HG02642 (cell line): ENCODE data around the gene EIF3C.
A peak's percentile ranks its signal among the peaks of the same experiment; 100 is the strongest.
"Not testable (repeated sequence)": the region's sequence is repeated elsewhere in the genome, so short reads cannot be mapped to it uniquely, and the experiment has no call there.

Experiments
- ATAC-seq: cut with Tn5 transposase; IDR thresholded peaks from one replicate; pipeline ENCODE4 v1.9.1; 2021; ENCODE audit warnings: mild to moderate bottlenecking; ENCODE audit not compliant: unreplicated experiment, poor library complexity

The EIF3C gene

GRCh38 chr16:28711220-28712083 is at the start of gene EIF3C:
Gene EIF3C (plus strand): TSS chr16:28711464. CDS start chr16:28711687, 223 bp downstream.
- peak; percentile 98 for ATAC-seq

- ATAC-seq, result not testable (repeated sequence)
Observed at GRCh38 chr16:28666264-28666663, 45.0 kb upstream of the EIF3C start.

- ATAC-seq, result not testable (repeated sequence)
Observed at GRCh38 chr16:28667480-28667879, 43.8 kb upstream of the EIF3C start.

- ATAC-seq, result not testable (repeated sequence)
Observed at GRCh38 chr16:28668199-28668598, 43.1 kb upstream of the EIF3C start.

- peak; percentile 84 for ATAC-seq
Observed at GRCh38 chr16:28688327-28688952, 22.8 kb upstream of the EIF3C start.

- not testable (repeated sequence) for ATAC-seq
Observed at GRCh38 chr16:28689425-28689824, 21.8 kb upstream of the EIF3C start.

GRCh38 chr16:28691722-28692121 is 19.5 kb upstream of the EIF3C start:
- not testable (repeated sequence) for ATAC-seq

- ATAC-seq, result not testable (repeated sequence)
Observed at GRCh38 chr16:28693257-28693950, 17.9 kb upstream of the EIF3C start.

GRCh38 chr16:28699792-28700191 is 11.5 kb upstream of the EIF3C start:
- ATAC-seq, result not testable (repeated sequence)

- not testable (repeated sequence) for ATAC-seq
Observed at GRCh38 chr16:28700349-28700748, 10.9 kb upstream of the EIF3C start.

GRCh38 chr16:28701384-28701783 is 9.9 kb upstream of the EIF3C start:
- ATAC-seq, result not testable (repeated sequence)

GRCh38 chr16:28704246-28704645 is 7.0 kb upstream of the EIF3C start:
- ATAC-seq, result not testable (repeated sequence)

- ATAC-seq, result not testable (repeated sequence)
Observed at GRCh38 chr16:28722852-28723650, 11.8 kb downstream of the EIF3C start.

GRCh38 chr16:28731253-28731652 is 20.0 kb downstream of the EIF3C start:
- ATAC-seq, result not testable (repeated sequence)

- not testable (repeated sequence) for ATAC-seq
Observed at GRCh38 chr16:28732455-28733124, 21.3 kb downstream of the EIF3C start.

- ATAC-seq, result not testable (repeated sequence)
Observed at GRCh38 chr16:28739787-28740186, 28.5 kb downstream of the EIF3C start.

- not testable (repeated sequence) for ATAC-seq
Observed at GRCh38 chr16:28740631-28741030, 29.4 kb downstream of the EIF3C start.

- not testable (repeated sequence) for ATAC-seq
Observed at GRCh38 chr16:28741295-28741694, 30.0 kb downstream of the EIF3C start.

- not testable (repeated sequence) for ATAC-seq
Observed at GRCh38 chr16:28746618-28747350, 35.5 kb downstream of the EIF3C start.
